ENCODE measurements around the gene DCAF8. TPM values are rescaled to one million over a fixed set of nuclear protein-coding genes. Genes with fewer than 3 reads are reported as not detected.

DCAF8 gene
- total RNA-seq, 1 experiment from 2014 or later, result 181 TPM

DNA sequence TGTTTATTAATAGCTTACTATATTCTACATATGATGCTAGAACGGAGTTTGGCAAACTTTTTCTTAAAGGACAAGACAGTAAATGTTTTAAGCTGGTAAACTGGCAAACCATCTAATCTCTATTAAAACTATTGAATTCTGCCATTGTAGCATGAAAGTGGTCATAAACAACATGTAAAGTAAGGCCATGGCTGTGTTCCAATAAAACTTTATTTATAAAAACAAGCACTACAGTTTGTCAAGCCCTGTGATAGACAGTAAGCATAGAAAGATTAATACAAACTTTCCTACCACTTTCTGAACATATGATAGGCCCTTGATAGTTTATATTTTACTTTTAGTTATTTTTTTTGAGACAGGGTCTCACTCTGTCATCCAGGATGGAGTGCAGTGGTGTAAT is 34.8 kb downstream of the DCAF8 start:
- Mint-ChIP-seq H3K27ac (ENCODE audit: low read depth, unreplicated experiment) (no peak overlapping the region), H3K36me3 (ENCODE audit: insufficient read depth, unreplicated experiment) (peaks cover 48% of the 10 kb centered on the region), H3K9me3 (ENCODE audit: unreplicated experiment) (no peaks in the 10 kb centered on the region), H3K4me1 (ENCODE audit: insufficient read depth, unreplicated experiment) (no peaks in the 10 kb centered on the region), H3K27me3 (ENCODE audit: insufficient read depth, unreplicated experiment) (no peaks in the 10 kb centered on the region), H3K4me3 (ENCODE audit: unreplicated experiment) (no peak overlapping the region)
- ChIA-PET POLR2A (interaction anchor here (0.6 to 1.1 kb wide), 4 partner anchors 14 to 38 kb away, joined by 3 to 4 read pairs (median 3); no protein-coding TSS in a partner anchor), CTCF (interaction anchor here (0.8 to 6.4 kb wide), 14 partner anchors 8 to 142 kb away, joined by 3 to 104 read pairs (median 10); no protein-coding TSS in a partner anchor)
- TF ChIP-seq, protein P1, sequence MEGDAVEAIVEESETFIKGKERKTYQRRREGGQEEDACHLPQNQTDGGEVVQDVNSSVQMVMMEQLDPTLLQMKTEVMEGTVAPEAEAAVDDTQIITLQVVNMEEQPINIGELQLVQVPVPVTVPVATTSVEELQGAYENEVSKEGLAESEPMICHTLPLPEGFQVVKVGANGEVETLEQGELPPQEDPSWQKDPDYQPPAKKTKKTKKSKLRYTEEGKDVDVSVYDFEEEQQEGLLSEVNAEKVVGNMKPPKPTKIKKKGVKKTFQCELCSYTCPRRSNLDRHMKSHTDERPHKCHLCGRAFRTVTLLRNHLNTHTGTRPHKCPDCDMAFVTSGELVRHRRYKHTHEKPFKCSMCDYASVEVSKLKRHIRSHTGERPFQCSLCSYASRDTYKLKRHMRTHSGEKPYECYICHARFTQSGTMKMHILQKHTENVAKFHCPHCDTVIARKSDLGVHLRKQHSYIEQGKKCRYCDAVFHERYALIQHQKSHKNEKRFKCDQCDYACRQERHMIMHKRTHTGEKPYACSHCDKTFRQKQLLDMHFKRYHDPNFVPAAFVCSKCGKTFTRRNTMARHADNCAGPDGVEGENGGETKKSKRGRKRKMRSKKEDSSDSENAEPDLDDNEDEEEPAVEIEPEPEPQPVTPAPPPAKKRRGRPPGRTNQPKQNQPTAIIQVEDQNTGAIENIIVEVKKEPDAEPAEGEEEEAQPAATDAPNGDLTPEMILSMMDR (IDR thresholded peaks at IDR 0.05; ENCODE audit: unreplicated experiment), result no peak
- no TSS peak for BruUV-seq (replicated peaks)
- DNase-seq (ENCODE audit: unreplicated experiment), result no peak
- intact Hi-C loops (cut with micrococcal nuclease), result no loop called here

DNA sequence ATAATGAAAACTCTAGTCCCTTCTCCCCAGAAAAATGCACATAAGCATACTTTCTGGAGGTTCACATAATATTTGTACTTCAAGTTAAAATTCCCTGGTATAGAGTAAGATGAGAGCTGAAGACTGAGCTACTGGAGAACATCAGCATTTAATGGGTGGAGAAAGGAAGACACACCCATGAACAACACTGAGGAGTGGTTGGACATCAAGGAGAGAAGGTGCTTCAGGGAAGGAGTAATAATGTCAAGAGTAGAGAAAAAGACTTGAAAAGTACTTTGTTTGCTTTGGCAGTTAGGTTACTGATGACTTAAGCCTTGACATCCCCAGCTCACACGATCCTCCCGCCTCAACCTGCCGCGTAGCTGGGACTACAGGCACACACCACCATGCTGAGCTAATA is 35.3 kb downstream of the DCAF8 start:
- H3K4me3 Mint-ChIP-seq (ENCODE audit: unreplicated experiment), result no peak overlapping the region
- H3K9me3 Mint-ChIP-seq (ENCODE audit: unreplicated experiment), result no peaks in the 10 kb centered on the region
- no peak for DNase-seq (ENCODE audit: unreplicated experiment)
- no peaks in the 10 kb centered on the region for H3K27me3 Mint-ChIP-seq (ENCODE audit: insufficient read depth, unreplicated experiment)
- BruUV-seq (replicated peaks), result no TSS peak
- H3K4me1 Mint-ChIP-seq (ENCODE audit: insufficient read depth, unreplicated experiment), result no peaks in the 10 kb centered on the region
- CTCF ChIA-PET, result interaction anchor here (0.6 to 6.4 kb wide), 13 partner anchors 7 to 221 kb away, joined by 3 to 104 read pairs (median 15); no protein-coding TSS in a partner anchor
- intact Hi-C loops (cut with micrococcal nuclease), result no loop called here
- H3K27ac Mint-ChIP-seq (ENCODE audit: low read depth, unreplicated experiment), result no peak overlapping the region
- POLR2A ChIA-PET, result interaction anchor here (1.0 to 1.2 kb wide), 3 partner anchors 14 to 65 kb away, joined by 3 to 4 read pairs (median 3); no protein-coding TSS in a partner anchor
- TF ChIP-seq, protein P1 (IDR thresholded peaks at IDR 0.05; ENCODE audit: unreplicated experiment), result no peak
- H3K36me3 Mint-ChIP-seq (ENCODE audit: insufficient read depth, unreplicated experiment), result peaks cover 42% of the 10 kb centered on the region

DNA sequence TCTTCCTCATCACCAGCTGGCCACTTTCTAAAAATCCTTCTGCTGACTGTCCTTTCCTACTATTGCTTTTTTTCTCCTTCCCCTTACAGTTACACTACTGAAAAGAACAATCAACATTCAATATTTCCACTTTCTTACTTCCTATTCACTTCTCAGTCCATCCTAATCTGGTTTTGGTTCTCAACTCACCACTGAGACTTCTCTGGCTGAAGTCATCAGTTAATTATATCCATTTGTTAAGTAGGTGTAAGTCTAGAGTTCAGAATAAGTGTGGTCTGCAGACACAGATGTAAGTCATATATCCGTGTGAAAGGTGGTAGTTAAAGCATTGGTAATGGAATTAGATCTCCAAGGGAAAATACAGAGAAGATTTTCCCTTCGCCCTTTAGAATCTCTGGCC is 35.7 kb downstream of the DCAF8 start:
- peaks cover 38% of the 10 kb centered on the region for H3K36me3 Mint-ChIP-seq (ENCODE audit: insufficient read depth, unreplicated experiment)
- BruUV-seq (replicated peaks), result no TSS peak
- no peaks in the 10 kb centered on the region for H3K27me3 Mint-ChIP-seq (ENCODE audit: insufficient read depth, unreplicated experiment)
- ChIA-PET CTCF (interaction anchor here (0.6 to 6.4 kb wide), 14 partner anchors 7 to 220 kb away, joined by 3 to 104 read pairs (median 13); no protein-coding TSS in a partner anchor), POLR2A (interaction anchor here (1.1 to 2.4 kb wide), 3 partner anchors 16 to 66 kb away, joined by 3 to 13 read pairs (median 4); no protein-coding TSS in a partner anchor)
- no peak overlapping the region for H3K4me3 Mint-ChIP-seq (ENCODE audit: unreplicated experiment)
- DNase-seq (ENCODE audit: unreplicated experiment), result no peak
- TF ChIP-seq, protein P1 (IDR thresholded peaks at IDR 0.05; ENCODE audit: unreplicated experiment), result no peak
- intact Hi-C loops (cut with micrococcal nuclease), result no loop called here
- H3K9me3 Mint-ChIP-seq (ENCODE audit: unreplicated experiment), result no peaks in the 10 kb centered on the region
- H3K27ac Mint-ChIP-seq (ENCODE audit: low read depth, unreplicated experiment), result no peak overlapping the region
- H3K4me1 Mint-ChIP-seq (ENCODE audit: insufficient read depth, unreplicated experiment), result no peaks in the 10 kb centered on the region

DNA sequence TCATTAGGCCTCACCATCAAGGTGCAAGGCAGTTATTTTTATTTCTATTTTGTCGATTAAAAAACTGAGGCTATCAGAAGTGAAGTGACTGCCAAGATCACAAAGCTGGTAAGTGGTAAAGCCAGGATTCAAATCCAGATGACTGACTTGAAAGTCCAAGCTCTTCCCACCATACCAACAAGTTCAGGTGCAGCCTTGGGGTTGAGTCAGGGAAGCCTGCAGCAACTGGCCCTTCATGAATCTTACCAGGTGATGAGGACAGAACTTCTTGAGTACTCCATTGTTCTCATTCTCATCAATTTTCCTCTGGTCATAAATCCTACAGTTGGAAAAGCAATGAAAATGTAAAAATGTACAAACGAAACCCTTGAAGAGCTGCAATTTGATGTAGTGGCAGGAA is 37.0 kb downstream of the DCAF8 start:
- TF ChIP-seq, protein P1 (IDR thresholded peaks at IDR 0.05; ENCODE audit: unreplicated experiment), result no peak
- ChIA-PET POLR2A (interaction anchor here (1.2 to 2.4 kb wide), 2 partner anchors 14 to 17 kb away, joined by 3 to 13 read pairs; no protein-coding TSS in a partner anchor), CTCF (interaction anchor here (0.6 to 6.4 kb wide), 12 partner anchors 13 to 220 kb away, joined by 3 to 104 read pairs (median 4); no protein-coding TSS in a partner anchor)
- H3K27ac Mint-ChIP-seq (ENCODE audit: low read depth, unreplicated experiment), result no peak overlapping the region
- no peak overlapping the region for H3K4me3 Mint-ChIP-seq (ENCODE audit: unreplicated experiment)
- no peaks in the 10 kb centered on the region for H3K9me3 Mint-ChIP-seq (ENCODE audit: unreplicated experiment)
- peaks cover under 1% of the 10 kb centered on the region for H3K4me1 Mint-ChIP-seq (ENCODE audit: insufficient read depth, unreplicated experiment)
- H3K36me3 Mint-ChIP-seq (ENCODE audit: insufficient read depth, unreplicated experiment), result peaks cover 25% of the 10 kb centered on the region
- no peak for DNase-seq (ENCODE audit: unreplicated experiment)
- intact Hi-C loops (cut with micrococcal nuclease), result no loop called here
- H3K27me3 Mint-ChIP-seq (ENCODE audit: insufficient read depth, unreplicated experiment), result no peaks in the 10 kb centered on the region
- no TSS peak for BruUV-seq (replicated peaks)

All from MCF 10A (cell line).